H1 (cell line): ENCODE data around the gene KRT81. TPM values are rescaled to one million over a fixed set of nuclear protein-coding genes. Genes with fewer than 3 reads are reported as not detected.

ENCODE experiments used
- CTCF ChIA-PET: fragments of 300-600 bp; sonication (Branson Sonifier 250); formaldehyde crosslinking; loops from one replicate; lab custom pipeline; 2021; ENCODE audit not compliant: partially characterized antibody; lab: Charles Lee
- POLR2A ChIA-PET: fragments of 300-600 bp; sonication (Branson Sonifier 250); formaldehyde crosslinking; loops from one replicate; lab custom pipeline; 2021; ENCODE audit warnings: inconsistent platforms; ENCODE audit not compliant: partially characterized antibody; lab: Charles Lee
- DNase-seq, 2 experiments: peaks; one replicate each; pipeline versions ENCODE4 v3.0.0 to v3.0.0-alpha.2; 2010 to 2022; ENCODE audit warnings: low spot score in 2 of 2, low read depth in 1 of 2, mixed read lengths in 1 of 2
- FAIRE-seq: peaks from 2 replicates; lab custom pipeline; 2011; peaks lifted over from hg19 to GRCh38; lab: Jason Lieb, UNC
- H2AFZ ChIP-seq: 2 replicates; pipeline ENCODE4 v1.8.1; 2012; ENCODE audit warnings: low read length, inconsistent platforms
- H2AK5ac ChIP-seq: 2 replicates; pipeline ENCODE4 v1.6.1; 2013; ENCODE audit warnings: low read depth, low read length
- H2BK120ac ChIP-seq: replicated peaks from 2 replicates; pipeline ENCODE3; 2013; ENCODE audit warnings: low read depth, low read length, inconsistent platforms
- H2BK12ac ChIP-seq: 2 replicates; pipeline ENCODE4 v1.6.1; 2013; ENCODE audit warnings: low read depth, low read length
- H2BK15ac ChIP-seq: 2 replicates; pipeline ENCODE4 v1.6.1; 2013; ENCODE audit warnings: low read length
- H2BK20ac ChIP-seq: 2 replicates; pipeline ENCODE4 v1.6.1; 2013; ENCODE audit warnings: low read length
- H2BK5ac ChIP-seq: 2 replicates; pipeline ENCODE4 v1.6.1; 2013; ENCODE audit warnings: low read depth, low read length
- H3K14ac ChIP-seq: 2 replicates; pipeline ENCODE4 v1.6.1; 2013; ENCODE audit warnings: inconsistent platforms; ENCODE audit not compliant: insufficient read length
- H3K18ac ChIP-seq: 2 replicates; pipeline ENCODE4 v1.6.1; 2013; ENCODE audit warnings: low read length; ENCODE audit errors: extremely low read depth
- H3K23ac ChIP-seq: 2 replicates; pipeline ENCODE4 v1.6.1; 2013; ENCODE audit warnings: inconsistent platforms; ENCODE audit not compliant: insufficient read length
- H3K23me2 ChIP-seq: 2 replicates; pipeline ENCODE4 v1.6.1; 2013; ENCODE audit warnings: low read depth, low read length
- H3K27ac ChIP-seq: 2 replicates; pipeline ENCODE4 v1.6.1; 2011; ENCODE audit warnings: low read depth, low read length, inconsistent platforms
- H3K27me3 ChIP-seq, 4 experiments: replicated peaks in 1 of 4; 1 replicate in 1 of 4; 2 replicates in 3 of 4; pipeline versions ENCODE4 v1.6.1 to v1.8.1; 2011 to 2013; ENCODE audit warnings: low read length in 3 of 4, mild to moderate bottlenecking in 3 of 4, inconsistent platforms in 2 of 4, mixed read lengths in 2 of 4, moderate library complexity in 1 of 4; ENCODE audit not compliant: control insufficient read depth in 3 of 4, insufficient read depth in 3 of 4; ENCODE audit errors: extremely low read depth in 1 of 4
- H3K36me3 ChIP-seq, 4 experiments: 2 replicates each; pipeline versions ENCODE4 v1.6.1 to v1.8.1; 2011 to 2013; ENCODE audit warnings: mild to moderate bottlenecking in 4 of 4, low read length in 3 of 4, moderate library complexity in 2 of 4, control low read depth in 1 of 4, inconsistent platforms in 1 of 4; ENCODE audit not compliant: insufficient read depth in 4 of 4, control insufficient read depth in 2 of 4
- H3K4ac ChIP-seq: replicated peaks from 2 replicates; pipeline ENCODE3; 2013; ENCODE audit warnings: low read length, low read depth, mixed read lengths, inconsistent platforms; ENCODE audit not compliant: insufficient read length
- H3K4me1 ChIP-seq, 4 experiments: replicated peaks in 1 of 4; 1 replicate in 1 of 4; 2 replicates in 3 of 4; pipeline versions ENCODE4 v1.6.1 to v1.8.1; 2011 to 2013; ENCODE audit warnings: low read length in 3 of 4, inconsistent platforms in 2 of 4, mixed read lengths in 1 of 4; ENCODE audit not compliant: insufficient read depth in 4 of 4, control insufficient read depth in 3 of 4
- H3K4me2 ChIP-seq, 2 experiments: 2 replicates each; pipeline versions ENCODE4 v1.6.1 to v1.8.1; 2011 to 2013; ENCODE audit warnings: low read depth in 2 of 2, low read length in 2 of 2, control low read depth in 1 of 2, inconsistent platforms in 1 of 2, mild to moderate bottlenecking in 1 of 2; ENCODE audit not compliant: insufficient read depth in 1 of 2
- H3K4me3 ChIP-seq, 4 experiments: fragments of 200-600, 300-600 bp in 1 of 4; sonication (generic), shearing (Covaris generic), sonication (Bioruptor Twin) in 1 of 4; 2 replicates each; pipeline versions ENCODE4 v1.5.1 to v1.8.1; 2011 to 2016; ENCODE audit warnings: low read length in 4 of 4, low read depth in 3 of 4, control low read depth in 2 of 4, inconsistent platforms in 2 of 4, mild to moderate bottlenecking in 2 of 4, mixed read lengths in 1 of 4, moderate library complexity in 1 of 4; ENCODE audit not compliant: insufficient read depth in 2 of 4; ENCODE audit errors: extremely low read depth in 1 of 4
- H3K56ac ChIP-seq: replicated peaks from 2 replicates; pipeline ENCODE3; 2013; ENCODE audit warnings: low read depth, mild to moderate bottlenecking, mixed read lengths, low read length, inconsistent platforms; ENCODE audit not compliant: insufficient read length
- H3K79me1 ChIP-seq: 2 replicates; pipeline ENCODE4 v1.6.1; 2013; ENCODE audit warnings: low read depth, low read length, control low read depth
- H3K79me2 ChIP-seq, 2 experiments: 2 replicates each; pipeline versions ENCODE4 v1.6.1 to v1.8.1; 2012 to 2013; ENCODE audit warnings: low read length in 2 of 2, mild to moderate bottlenecking in 2 of 2, inconsistent platforms in 1 of 2; ENCODE audit not compliant: insufficient read depth in 2 of 2, control insufficient read depth in 1 of 2
- H3K9ac ChIP-seq, 4 experiments: replicated peaks in 1 of 4; 1 replicate in 1 of 4; 2 replicates in 3 of 4; pipeline versions ENCODE4 v1.6.1 to v1.8.1; 2011 to 2013; ENCODE audit warnings: low read depth in 3 of 4, low read length in 3 of 4, control low read depth in 2 of 4, mild to moderate bottlenecking in 2 of 4, moderate library complexity in 2 of 4, inconsistent platforms in 1 of 4; ENCODE audit errors: extremely low read depth in 1 of 4
- H3K9me3 ChIP-seq, 2 experiments: 2 replicates each; pipeline versions ENCODE4 v1.6.1 to v1.8.1; 2012 to 2013; ENCODE audit warnings: mild to moderate bottlenecking in 2 of 2, moderate library complexity in 2 of 2, control low read depth in 1 of 2, inconsistent platforms in 1 of 2, low read depth in 1 of 2, low read length in 1 of 2, mixed read lengths in 1 of 2; ENCODE audit not compliant: insufficient read depth in 2 of 2
- H4K20me1 ChIP-seq, 2 experiments: replicated peaks in 1 of 2; 2 replicates each; pipeline versions ENCODE3 to v1.8.1; 2011 to 2013; ENCODE audit warnings: inconsistent platforms in 2 of 2, low read length in 2 of 2, mild to moderate bottlenecking in 1 of 2; ENCODE audit not compliant: insufficient read depth in 2 of 2, control insufficient read depth in 1 of 2
- H4K5ac ChIP-seq: 2 replicates; pipeline ENCODE4 v1.6.1; 2013; ENCODE audit warnings: low read length, low read depth, mixed read lengths, inconsistent platforms; ENCODE audit not compliant: insufficient read length
- H4K8ac ChIP-seq: 2 replicates; pipeline ENCODE4 v1.8.0; 2013; ENCODE audit warnings: mild to moderate bottlenecking, moderate library complexity, low read length, inconsistent platforms; ENCODE audit not compliant: insufficient read depth; ENCODE audit errors: extremely low read depth
- H4K91ac ChIP-seq: replicated peaks from 2 replicates; pipeline ENCODE3; 2013; ENCODE audit warnings: low read length, mixed read lengths, inconsistent platforms; ENCODE audit not compliant: insufficient read length
- BRCA1 ChIP-seq: IDR thresholded peaks from 2 replicates; pipeline ENCODE4 v1.6.1; 2012; ENCODE audit warnings: low read depth, low read length, improper control_type of control experiment
- CBX5 ChIP-seq: fragments of 300-800, 300-1000 bp; sonication (generic); IDR thresholded peaks from 2 replicates; pipeline ENCODE4 v1.7.1; 2016; ENCODE audit warnings: antibody characterized with exemption, low read length, low read depth
- CHD2 ChIP-seq: IDR thresholded peaks from 2 replicates; pipeline ENCODE4 v1.6.1; 2012; ENCODE audit warnings: low read length, improper control_type of control experiment
- CREB1 ChIP-seq: IDR thresholded peaks from 2 replicates; pipeline ENCODE4 v1.6.1; 2012; ENCODE audit warnings: inconsistent platforms
- FOSL1 ChIP-seq: IDR thresholded peaks from 2 replicates; pipeline ENCODE4 v1.6.1; 2011; ENCODE audit warnings: mild to moderate bottlenecking, low read depth, low read length, moderate library complexity; ENCODE audit not compliant: insufficient read depth
- HDAC2 ChIP-seq, 2 experiments: fragments of 300-600 bp in 1 of 2; sonication (generic) in 1 of 2; IDR thresholded peaks; 2 replicates each; pipeline ENCODE4 v1.6.1; 2011 to 2012; ENCODE audit warnings: low read depth in 2 of 2, low read length in 2 of 2, mild to moderate bottlenecking in 2 of 2, moderate library complexity in 2 of 2, borderline replicate concordance in 1 of 2, inconsistent platforms in 1 of 2
- KDM4A ChIP-seq: IDR thresholded peaks from one replicate; pipeline ENCODE4 v1.7.1; 2012; ENCODE audit warnings: low read depth, mild to moderate bottlenecking, moderate library complexity, low read length, inconsistent platforms; ENCODE audit not compliant: severe bottlenecking
- KDM5A ChIP-seq: fragments of 200-600 bp; IDR thresholded peaks from 2 replicates; pipeline ENCODE4 v1.7.1; 2012; ENCODE audit warnings: mild to moderate bottlenecking, low read length, inconsistent platforms, mixed read lengths
- POLR2A ChIP-seq, 2 experiments: IDR thresholded peaks; 1 replicate in 1 of 2; 2 replicates in 1 of 2; pipeline ENCODE4 v1.6.1; 2011; ENCODE audit warnings: low read depth in 2 of 2, low read length in 2 of 2, mild to moderate bottlenecking in 2 of 2; ENCODE audit errors: control extremely low read depth in 1 of 2
- RXRA ChIP-seq: IDR thresholded peaks from 2 replicates; pipeline ENCODE4 v1.6.1; 2011; ENCODE audit warnings: low read depth, mild to moderate bottlenecking, low read length, moderate library complexity; ENCODE audit not compliant: insufficient read depth
- SIRT6 ChIP-seq: IDR thresholded peaks from one replicate; pipeline ENCODE4 v1.7.1; 2012; ENCODE audit warnings: low read length, inconsistent platforms
- SUZ12 ChIP-seq: fragments of 200-600 bp; sonication (generic); IDR thresholded peaks from 2 replicates; pipeline ENCODE4 v1.6.1; 2012; ENCODE audit warnings: mild to moderate bottlenecking, inconsistent platforms, low read length, moderate library complexity, mixed read lengths
- YY1 ChIP-seq: IDR thresholded peaks from 2 replicates; pipeline ENCODE4 v1.6.1; 2011; ENCODE audit warnings: low read depth, mild to moderate bottlenecking, low read length
- WGBS, 2 experiments: shearing (Covaris generic) in 1 of 2; methylation state at CpG; one replicate each; pipeline versions ENCODE4 v1.1.6 to v1.1.7; 2013 to 2015; ENCODE audit warnings: low lambda C conversion rate in 2 of 2, mixed read lengths in 2 of 2, inconsistent platforms in 1 of 2, low coverage in 1 of 2, missing lambda C conversion rate in 1 of 2; ENCODE audit not compliant: insufficient replicate concordance in 2 of 2, insufficient coverage in 1 of 2, insufficient read length in 1 of 2; ENCODE audit errors: extremely low coverage in 1 of 2, missing lambda C conversion rate in 1 of 2; 5-methylcytosine and 5-hydroxymethylcytosine counted together
- polyA plus RNA-seq, 7 experiments: library from polyadenylated mRNA; depleted of rRNA in 3 of 7; stranded (reverse) in 5 of 7; unstranded in 2 of 7; fragments of >200 nt in 5 of 7; fragments of 200-250 nt in 2 of 7; gene quantifications; 1 replicate in 5 of 7; 2 replicates in 1 of 7; 4 replicates in 1 of 7; pipeline versions ENCODE4 v1.2.1 to v1.2.3, GENCODE V29; 2011 to 2013; ENCODE audit warnings: missing spikeins in 2 of 7, mixed read lengths in 2 of 7
- total RNA-seq: library from RNA; stranded (reverse); fragmentation: NEBNext Ultra II Directional; extraction: Animal tissue kit (Norgen Biotek cat#: 25700); gene quantifications from 2 replicates; pipeline ENCODE4 v1.2.1, GENCODE V29; 2021

The KRT81 gene
- total and polyA plus RNA-seq, 2 of the 8 experiments (the other 6 are each of a cell fraction or from before 2014, with no cell fraction given) = not detected

DNA sequence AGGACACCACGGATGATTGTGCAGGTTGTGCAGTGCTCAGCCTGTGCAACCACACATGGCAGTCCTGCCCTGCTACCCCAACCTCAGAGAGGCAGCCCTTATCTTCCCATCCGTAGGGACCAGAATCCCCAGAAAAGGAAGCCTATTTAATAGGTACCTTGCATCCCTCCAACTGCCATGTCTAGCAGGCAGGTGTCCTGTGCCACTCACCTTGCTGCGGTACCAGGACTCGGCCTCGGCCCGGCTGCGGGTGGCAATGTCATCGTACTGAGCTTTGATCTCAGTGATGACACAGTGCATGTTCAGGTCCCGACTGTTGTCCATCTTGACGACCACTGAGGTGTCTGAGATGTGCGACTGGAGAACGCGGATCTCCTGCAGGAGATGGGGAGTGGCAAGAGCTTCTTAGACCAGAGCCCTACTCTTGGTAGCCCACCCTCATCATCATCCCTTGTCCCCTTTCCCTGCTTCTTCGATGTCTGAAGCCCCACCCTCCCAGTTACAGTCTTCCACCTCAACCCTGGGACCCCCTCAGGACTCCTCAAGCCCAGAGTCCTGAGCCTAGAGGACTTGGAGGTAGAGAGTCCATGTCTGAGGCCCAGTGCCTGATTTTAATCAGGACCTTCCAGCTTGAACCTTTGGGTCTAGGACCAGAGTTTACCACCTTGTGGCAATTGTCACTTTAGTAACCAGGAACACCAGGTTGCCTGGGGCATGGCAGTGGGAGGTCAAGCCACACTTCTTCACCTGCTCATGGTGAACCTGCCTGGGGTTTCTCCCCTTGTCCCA, 37.7 kb downstream of the KRT81 start:
- CTCF ChIA-PET = interaction anchor here (0.6 to 14.6 kb wide), 12 partner anchors 12 to 364 kb away, joined by 3 to 151 read pairs (median 14); partner anchors contain the start of gene KRT7
- peaks cover 0 to 4% (median 0%) of the 10 kb centered on the region in 4 experiments; a peak in 4 of 7 replicates for H3K4me1 ChIP-seq
- H3K14ac ChIP-seq = no peak overlapping the region
- H3K36me3 ChIP-seq = no peaks in the 10 kb centered on the region
- no peaks in the 10 kb centered on the region for H3K79me1 ChIP-seq
- POLR2A ChIA-PET = no interaction called here
- no peak overlapping the region for H2BK12ac ChIP-seq
- H3K79me2 ChIP-seq = no peaks in the 10 kb centered on the region
- H3K23me2 ChIP-seq = peaks cover 6% of the 10 kb centered on the region; the same call in 1 of the 2 replicates
- H3K27me3 ChIP-seq = peaks cover 10 to 59% (median 46%) of the 10 kb centered on the region in 4 experiments
- no peak overlapping the region for H2BK15ac ChIP-seq
- FAIRE-seq = no peak
- H4K91ac ChIP-seq = no peak overlapping the region
- H4K8ac ChIP-seq = no peak overlapping the region
- H3K4me2 ChIP-seq = no peak overlapping the region
- no peak overlapping the region for H3K23ac ChIP-seq
- H3K9ac ChIP-seq = no peak overlapping the region
- no peak for TF ChIP-seq CREB1
- TF ChIP-seq KDM5A = no peak
- TF ChIP-seq RXRA = no peak
- no peak for TF ChIP-seq SUZ12
- no peak for TF ChIP-seq YY1
- TF ChIP-seq KDM4A = no peak
- no peak for TF ChIP-seq POLR2A (IDR thresholded peaks at IDR 0.05; ENCODE audit: control extremely low read depth in 1 of 2, low read depth in 2 of 2, low read length in 2 of 2)
- TF ChIP-seq SIRT6 = no peak
- TF ChIP-seq CBX5 = no peak
- TF ChIP-seq BRCA1 = no peak
- no peak for TF ChIP-seq HDAC2 (IDR thresholded peaks at IDR 0.05; ENCODE audit: borderline replicate concordance in 1 of 2, low read depth in 2 of 2, low read length in 2 of 2)
- TF ChIP-seq FOSL1 = no peak
- no peak for TF ChIP-seq CHD2
- no peak for DNase-seq
- no peak overlapping the region for H2AK5ac ChIP-seq
- H3K4ac ChIP-seq = no peak overlapping the region
- no peak overlapping the region for H2BK120ac ChIP-seq
- H2BK20ac ChIP-seq = no peak overlapping the region
- no peak overlapping the region for H3K27ac ChIP-seq
- WGBS, 2 experiments = 94% methylated on average over 13 of the region's 14 CpGs; no CpG with 5 or more reads in 1 of the 2 experiments
- H2AFZ ChIP-seq = no peak overlapping the region
- no peaks in the 10 kb centered on the region for H4K20me1 ChIP-seq
- no peak overlapping the region for H3K56ac ChIP-seq
- no peak overlapping the region for H4K5ac ChIP-seq
- H3K18ac ChIP-seq = no peak overlapping the region
- H2BK5ac ChIP-seq = no peak overlapping the region
- H3K9me3 ChIP-seq = no peaks in the 10 kb centered on the region; a peak in 1 of 4 replicates
- H3K4me3 ChIP-seq = no peak overlapping the region
